ENCODE results near the gene OSR1. TPM values are rescaled to one million over a fixed set of nuclear protein-coding genes. Genes with fewer than 3 reads are reported as not detected.

OSR1 gene
- total and polyA plus RNA-seq, 10 of the 15 experiments (the other 5 are each of a cell fraction or from before 2014, with no cell fraction given): not detected

- WGBS (ENCODE audit: insufficient coverage, insufficient replicate concordance, low lambda C conversion rate, missing lambda C conversion rate): 66% methylated on average over 3 of the region's 3 CpGs
- CTCF ChIA-PET: no interaction called here
- ATAC-seq (no peak), FAIRE-seq (no peak), DNase-seq (ENCODE audit: low read depth, low spot score) (no peak)
- Histone ChIP-seq H4K20me1 (ENCODE audit: control insufficient read depth, insufficient read depth) (no peaks in the 10 kb centered on the region), H3K79me2 (ENCODE audit: control insufficient read depth, insufficient read depth, low read length) (no peaks in the 10 kb centered on the region), H3K4me1 (ENCODE audit: control insufficient read depth, insufficient read depth, low read length) (peaks cover 6% of the 10 kb centered on the region; the same call in 1 of the 2 replicates), H3K27ac (ENCODE audit: control insufficient read depth, insufficient read depth) (no peak overlapping the region), H3K4me3 (no peak overlapping the region), H3K36me3 (ENCODE audit: control insufficient read depth in 2 of 2, insufficient read depth in 2 of 2, low read length in 1 of 2) (no peaks in the 10 kb centered on the region), H3K4me2 (ENCODE audit: control insufficient read depth, insufficient read depth) (no peak overlapping the region), H3K9me3 (replicated peaks; ENCODE audit: control insufficient read depth, insufficient read depth, low read length) (no peaks in the 10 kb centered on the region), H3K27me3 (replicated peaks in 1 of 2; ENCODE audit: control insufficient read depth in 2 of 2, insufficient read depth in 2 of 2, low read length in 1 of 2) (peaks cover 15 to 36% of the 10 kb centered on the region in 2 experiments), H2AFZ (ENCODE audit: control insufficient read depth, low read depth, low read length) (no peak overlapping the region), H3K9ac (ENCODE audit: control insufficient read depth, insufficient read depth, low read length) (no peak overlapping the region)
- intact Hi-C loops (cut with micrococcal nuclease; ENCODE audit: unreplicated experiment) (no loop called here), in situ Hi-C loops (cut with MboI) (loop anchor here (10.0 kb wide), 1 partner anchor 840 kb away; no protein-coding TSS in a partner anchor)
- no TSS peak for BruUV-seq (replicated peaks)
- RAD21 ChIA-PET (ENCODE audit: unreplicated experiment): no interaction called here
- TF ChIP-seq BRCA1 (IDR thresholded peaks at IDR 0.05; ENCODE audit: low read depth, low read length) (no peak), CHD1 (IDR thresholded peaks at IDR 0.05; ENCODE audit: low read depth, low read length) (no peak), ELK1 (IDR thresholded peaks at IDR 0.05; ENCODE audit: low read depth, low read length) (no peak), BMI1 (IDR thresholded peaks at IDR 0.05; ENCODE audit: borderline replicate concordance) (no peak), NFYB (IDR thresholded peaks at IDR 0.05; ENCODE audit: insufficient read depth, low read depth, low read length) (no peak), PAX5 (IDR thresholded peaks at IDR 0.05; ENCODE audit: borderline replicate concordance, low read depth, low read length) (no peak), ZNF384 (IDR thresholded peaks at IDR 0.05; ENCODE audit: borderline replicate concordance, low read depth, low read length) (no peak), FOS (IDR thresholded peaks at IDR 0.05; ENCODE audit: borderline replicate concordance, extremely low read depth, insufficient read length) (no peak)
- POLR2A ChIA-PET: no interaction called here
- SMC1A ChIA-PET (ENCODE audit: uncharacterized antibody, unreplicated experiment): no interaction called here
Measured at GRCh38 chr2:19365126-19365525, 6.7 kb upstream of the OSR1 start.
